Central memory CD8-positive, alpha-beta T cell (primary cell): ENCODE results near the gene ZSWIM9.
"Not testable (repeated sequence)": the region's sequence is repeated elsewhere in the genome, so short reads cannot be mapped to it uniquely, and the experiment has no call there.

Experiments used
- ATAC-seq: fragments of 150-1000 bp; cut with Tn5 transposase; replicated peaks from 2 replicates; pipeline ENCODE4 v1.10.0; 2022; ENCODE audit warnings: mild to moderate bottlenecking, moderate FRiP score, moderate number of reproducible peaks; ENCODE audit not compliant: poor library complexity, severe bottlenecking; ENCODE audit errors: extremely low read depth
- DNase-seq, 2 donors: peaks; one replicate each; pipeline ENCODE4 v3.0.0; 2021; ENCODE audit warnings: low spot score in 2 of 2
- H3K27ac Mint-ChIP-seq: one replicate; pipeline ENCODE4 v1.8.0; 2022; ENCODE audit warnings: low read depth, mild to moderate bottlenecking, moderate library complexity, mixed read lengths
- H3K27me3 Mint-ChIP-seq: one replicate; pipeline ENCODE4 v1.8.0; 2022; ENCODE audit warnings: mixed read lengths
- H3K36me3 Mint-ChIP-seq: one replicate; pipeline ENCODE4 v1.8.0; 2022; ENCODE audit warnings: mild to moderate bottlenecking, moderate library complexity, mixed read lengths; ENCODE audit not compliant: insufficient read depth
- H3K4me1 Mint-ChIP-seq: one replicate; pipeline ENCODE4 v1.8.0; 2022; ENCODE audit warnings: mixed read lengths
- H3K4me3 Mint-ChIP-seq: one replicate; pipeline ENCODE4 v1.8.0; 2022; ENCODE audit warnings: mild to moderate bottlenecking, moderate library complexity, mixed read lengths
- H3K9me3 Mint-ChIP-seq: one replicate; pipeline ENCODE4 v1.8.0; 2022; ENCODE audit warnings: mixed read lengths

Gene ZSWIM9

DNA sequence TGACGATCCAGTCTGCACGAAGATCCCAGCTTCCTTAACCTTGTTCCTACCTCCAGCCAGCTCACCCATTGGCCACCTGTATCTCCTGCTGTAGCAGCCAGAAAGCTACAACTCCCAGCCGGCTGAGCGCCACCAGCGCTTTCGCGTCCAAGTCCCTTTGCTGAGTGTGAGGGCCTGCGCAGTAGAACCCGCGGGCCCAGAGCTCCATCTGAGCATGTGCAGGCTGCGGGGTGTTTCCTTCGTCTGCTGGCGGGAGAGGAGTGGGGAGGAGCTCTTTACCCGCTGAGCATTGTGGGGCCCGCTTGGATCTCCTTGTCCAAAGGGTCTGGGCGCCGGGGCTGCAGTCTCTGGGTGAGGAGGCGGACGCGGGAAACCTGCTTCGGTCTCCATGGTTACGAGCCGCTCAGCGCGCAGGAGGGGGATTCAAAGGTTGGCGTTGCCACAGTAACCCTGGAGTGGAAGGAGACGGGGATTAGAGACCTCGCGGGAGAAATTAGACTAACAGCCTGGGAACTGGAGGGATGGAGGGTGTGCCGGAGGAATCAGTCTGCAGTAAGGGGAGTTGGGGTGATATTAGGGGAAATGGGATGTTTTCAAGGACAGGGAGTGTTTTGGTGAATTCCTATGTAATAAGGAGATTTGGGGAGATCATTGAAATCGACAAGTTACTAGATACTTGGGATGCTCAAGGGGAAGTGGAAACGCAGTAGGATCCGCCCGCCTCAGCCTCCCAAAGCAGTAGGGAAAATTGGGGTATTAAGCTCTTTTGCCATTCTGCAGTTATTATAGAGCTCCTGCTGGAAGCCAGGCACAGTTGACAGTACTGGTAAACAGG, 33.5 kb downstream of the ZSWIM9 start:
- peak; percentile 100 for ATAC-seq
- Mint-ChIP-seq H3K27me3 (no peaks in the 10 kb centered on the region), H3K9me3 (no peaks in the 10 kb centered on the region), H3K4me3 (no peak overlapping the region), H3K4me1 (peaks cover 10% of the 10 kb centered on the region), H3K36me3 (peaks cover 7% of the 10 kb centered on the region), H3K27ac (no peak overlapping the region)
- DNase-seq = peak; percentile 59 to 79

DNA sequence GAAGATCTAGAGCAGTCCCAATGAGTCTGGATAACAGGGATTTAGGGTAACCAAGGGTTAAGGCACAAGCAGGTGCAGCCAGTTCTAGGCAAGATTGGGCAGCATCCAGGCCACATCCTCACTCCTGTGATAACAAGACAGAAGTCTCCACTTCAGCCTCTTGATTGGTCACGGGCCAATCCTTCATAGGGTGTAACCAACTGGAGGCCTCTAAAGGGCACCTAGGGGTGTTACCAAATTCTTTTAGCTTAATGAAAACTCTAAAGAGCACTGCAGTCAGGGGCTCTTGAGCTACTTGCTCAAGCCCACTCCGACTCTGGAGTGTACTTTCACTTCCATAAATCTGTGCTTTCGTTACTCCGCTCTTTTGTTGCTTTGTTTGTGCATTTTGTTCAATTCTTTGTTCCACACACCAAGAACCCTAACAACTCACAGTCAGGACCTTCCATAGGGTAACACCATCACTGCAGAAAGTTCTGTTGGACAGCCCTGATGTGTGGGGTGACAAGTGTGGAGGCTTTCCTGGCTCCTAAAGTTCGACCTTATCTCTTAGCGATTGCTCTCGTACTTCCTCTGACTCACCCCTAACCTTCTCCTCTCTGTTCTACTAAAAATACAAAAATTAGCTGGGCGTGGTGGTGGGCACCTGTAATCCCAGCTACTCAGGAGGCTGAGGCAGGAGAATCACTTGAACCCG, 36.1 kb downstream of the ZSWIM9 start:
- no peaks in the 10 kb centered on the region for H3K9me3 Mint-ChIP-seq
- H3K4me3 Mint-ChIP-seq = no peak overlapping the region
- H3K36me3 Mint-ChIP-seq = peaks cover 15% of the 10 kb centered on the region
- no peak overlapping the region for H3K27ac Mint-ChIP-seq
- H3K27me3 Mint-ChIP-seq = no peaks in the 10 kb centered on the region
- peaks cover 10% of the 10 kb centered on the region for H3K4me1 Mint-ChIP-seq
- DNase-seq = no peak
- no peak for ATAC-seq

- Mint-ChIP-seq H3K4me3 (no peak overlapping the region), H3K9me3 (no peaks in the 10 kb centered on the region), H3K4me1 (peaks cover 18% of the 10 kb centered on the region), H3K27me3 (no peaks in the 10 kb centered on the region), H3K27ac (peak overlapping the region; percentile 72), H3K36me3 (peaks cover 33% of the 10 kb centered on the region)
- DNase-seq (no peak), ATAC-seq (no peak)
Measured at GRCh38 chr19:48210005-48210404, 39.5 kb downstream of the ZSWIM9 start.

DNA sequence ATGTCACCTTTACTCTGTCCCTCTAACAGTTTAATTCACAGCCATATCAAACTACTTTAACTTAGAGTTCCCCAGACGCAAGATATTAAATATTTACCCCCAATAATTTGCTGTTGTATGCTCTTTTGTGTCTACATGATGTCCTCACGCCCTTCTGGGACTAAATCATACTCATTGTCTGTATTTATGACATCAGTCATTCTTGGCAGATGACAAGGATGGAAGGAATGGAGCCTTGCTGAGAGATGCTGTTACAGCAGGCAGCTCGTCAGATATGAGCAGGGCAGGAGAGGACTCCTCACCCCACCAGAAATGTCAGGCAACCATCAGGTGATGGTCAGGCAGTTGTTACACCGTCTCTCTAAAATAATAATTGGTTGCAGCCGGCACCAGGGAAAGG, 43.5 kb downstream of the ZSWIM9 start:
- Mint-ChIP-seq H3K9me3 (no peaks in the 10 kb centered on the region), H3K27me3 (no peaks in the 10 kb centered on the region), H3K4me3 (no peak overlapping the region), H3K27ac (no peak overlapping the region), H3K36me3 (peaks cover 48% of the 10 kb centered on the region), H3K4me1 (peaks cover 7% of the 10 kb centered on the region)
- DNase-seq (no peak), ATAC-seq (no peak)

- no peaks in the 10 kb centered on the region for H3K9me3 Mint-ChIP-seq
- DNase-seq (no peak), ATAC-seq (no peak)
- no peak overlapping the region for H3K4me3 Mint-ChIP-seq
- H3K27ac Mint-ChIP-seq = no peak overlapping the region
- H3K27me3 Mint-ChIP-seq = no peaks in the 10 kb centered on the region
- peaks cover 50% of the 10 kb centered on the region for H3K36me3 Mint-ChIP-seq
- peaks cover 7% of the 10 kb centered on the region for H3K4me1 Mint-ChIP-seq
Measured at GRCh38 chr19:48216933-48217332, 46.5 kb downstream of the ZSWIM9 start.

GRCh38 chr19:48218997-48219396, 48.5 kb downstream of the ZSWIM9 start:
- H3K27ac Mint-ChIP-seq = no peak overlapping the region
- peaks cover 46% of the 10 kb centered on the region for H3K36me3 Mint-ChIP-seq
- peaks cover 2% of the 10 kb centered on the region for H3K4me1 Mint-ChIP-seq
- ATAC-seq (no peak), DNase-seq (no peak)
- H3K9me3 Mint-ChIP-seq = no peaks in the 10 kb centered on the region
- no peaks in the 10 kb centered on the region for H3K27me3 Mint-ChIP-seq
- H3K4me3 Mint-ChIP-seq = no peak overlapping the region

- DNase-seq, H3K4me3 Mint-ChIP-seq, H3K27ac Mint-ChIP-seq, ATAC-seq, H3K9me3 Mint-ChIP-seq, H3K4me1 Mint-ChIP-seq, H3K27me3 Mint-ChIP-seq: not testable (repeated sequence)
- H3K36me3 Mint-ChIP-seq = peaks cover 36% of the 10 kb centered on the region
Measured at GRCh38 chr19:48220784-48221183, 50.3 kb downstream of the ZSWIM9 start.

- H3K9me3 Mint-ChIP-seq = no peaks in the 10 kb centered on the region
- H3K4me1 Mint-ChIP-seq = peaks cover 6% of the 10 kb centered on the region
- no peak for DNase-seq
Measured at GRCh38 chr19:48221628-48222027, 51.1 kb downstream of the ZSWIM9 start.

DNA sequence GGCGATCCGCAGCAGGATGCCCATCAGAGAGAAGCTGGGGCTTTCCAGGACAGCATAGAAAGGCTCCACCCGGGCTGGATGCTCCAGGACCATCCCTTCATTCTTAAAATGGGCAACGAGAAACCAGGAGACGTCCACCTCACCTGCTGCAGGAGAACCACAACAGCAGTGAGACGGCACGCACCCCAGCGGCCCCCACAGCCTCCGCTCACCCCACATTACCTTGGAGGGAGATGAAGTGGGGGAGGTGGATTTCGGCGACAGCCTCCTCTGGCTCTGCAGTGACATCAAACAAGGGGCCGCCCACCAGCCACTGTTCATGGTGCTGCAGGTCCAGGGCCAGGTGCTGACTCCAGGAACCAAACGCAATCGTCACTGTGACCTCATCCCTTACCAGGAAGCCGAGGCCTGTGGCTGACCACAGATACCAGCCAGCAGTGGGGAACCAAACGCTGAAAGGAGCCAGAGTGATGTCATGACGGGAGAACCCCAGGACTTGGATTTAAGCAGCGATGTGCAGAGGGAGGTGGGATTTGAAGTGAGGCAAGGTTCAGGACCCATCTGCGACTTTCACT, 60.2 kb downstream of the ZSWIM9 start:
- no peaks in the 10 kb centered on the region for H3K27me3 Mint-ChIP-seq
- no peak overlapping the region for H3K4me3 Mint-ChIP-seq
- H3K4me1 Mint-ChIP-seq = peaks cover under 1% of the 10 kb centered on the region
- H3K27ac Mint-ChIP-seq = peak overlapping the region; percentile 32
- H3K9me3 Mint-ChIP-seq = no peaks in the 10 kb centered on the region
- no peak for ATAC-seq
- peaks cover 56% of the 10 kb centered on the region for H3K36me3 Mint-ChIP-seq
- no peak for DNase-seq

More at GRCh38 chr19:48221628-48222027, 51.1 kb downstream of the ZSWIM9 start:
- Mint-ChIP-seq H3K36me3 (peaks cover 38% of the 10 kb centered on the region), H3K4me3 (no peak overlapping the region), H3K27ac (no peak overlapping the region), H3K27me3 (no peaks in the 10 kb centered on the region)
- no peak for ATAC-seq

- no peak for ATAC-seq
- H3K36me3 Mint-ChIP-seq = peaks cover 50% of the 10 kb centered on the region
Measured at GRCh38 chr19:48237057-48237456, 66.6 kb downstream of the ZSWIM9 start.

DNA sequence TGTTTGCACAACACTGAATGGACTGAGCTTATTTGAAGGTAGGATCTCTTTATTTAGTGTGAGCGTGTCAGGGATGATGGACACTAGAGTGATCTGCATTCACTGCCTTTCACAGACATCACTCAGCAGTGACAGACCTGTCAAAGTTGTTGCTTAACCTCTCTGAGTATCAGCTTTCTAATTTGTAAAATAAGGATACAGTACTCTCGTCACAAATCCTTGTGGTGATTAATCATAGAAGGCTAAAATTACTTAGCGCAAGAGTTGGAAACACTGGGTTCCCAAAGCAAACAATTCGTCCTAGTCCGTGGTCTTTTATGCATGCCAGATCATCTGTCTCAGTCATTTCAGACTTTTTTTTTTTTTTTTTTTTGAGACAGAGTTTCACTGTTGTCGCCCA, 68.6 kb downstream of the ZSWIM9 start:
- H3K27me3 Mint-ChIP-seq = no peaks in the 10 kb centered on the region
- peaks cover 49% of the 10 kb centered on the region for H3K36me3 Mint-ChIP-seq
- H3K4me3 Mint-ChIP-seq = no peak overlapping the region
- H3K9me3 Mint-ChIP-seq = no peaks in the 10 kb centered on the region
- H3K4me1 Mint-ChIP-seq = peaks cover 14% of the 10 kb centered on the region
- no peak for DNase-seq
- no peak for ATAC-seq
- H3K27ac Mint-ChIP-seq = no peak overlapping the region

More at GRCh38 chr19:48237057-48237456, 66.6 kb downstream of the ZSWIM9 start:
- Mint-ChIP-seq H3K9me3 (no peaks in the 10 kb centered on the region), H3K27ac (no peak overlapping the region), H3K27me3 (no peaks in the 10 kb centered on the region), H3K4me1 (peaks cover 11% of the 10 kb centered on the region), H3K4me3 (no peak overlapping the region)
- DNase-seq = no peak

- no peak overlapping the region for H3K4me3 Mint-ChIP-seq
- no peaks in the 10 kb centered on the region for H3K27me3 Mint-ChIP-seq
- ATAC-seq (no peak), DNase-seq (no peak)
- H3K9me3 Mint-ChIP-seq = no peaks in the 10 kb centered on the region
- peak overlapping the region; percentile 7 for H3K27ac Mint-ChIP-seq
- peaks cover 49% of the 10 kb centered on the region for H3K36me3 Mint-ChIP-seq
- peaks cover 19% of the 10 kb centered on the region for H3K4me1 Mint-ChIP-seq
Measured at GRCh38 chr19:48239582-48240141, 69.2 kb downstream of the ZSWIM9 start.
